Fibroblast of mammary gland (primary cell): ENCODE data around the gene G0S2.
A peak's percentile ranks its signal among the peaks of the same experiment; 100 is the strongest.

ENCODE experiments used
- DNase-seq: peaks from one replicate; pipeline ENCODE4 v3.0.0-alpha.2; 2010; ENCODE audit warnings: low read depth
- H3K4me3 ChIP-seq: 2 replicates; pipeline ENCODE4 v1.5.1; 2011; ENCODE audit warnings: low read depth, mild to moderate bottlenecking, low read length, moderate library complexity; ENCODE audit not compliant: control insufficient read depth
- CTCF ChIP-seq: conservative IDR thresholded peaks from 2 replicates; pipeline ENCODE4 v1.5.1; 2011; ENCODE audit warnings: low read depth, low read length, inconsistent platforms; ENCODE audit not compliant: control insufficient read depth, insufficient read depth

Gene G0S2

GRCh38 chr1:209678981-209679539, 3.8 kb downstream of the G0S2 start:
- no peak for DNase-seq
- H3K4me3 ChIP-seq: no peak overlapping the region
- TF ChIP-seq CTCF: no peak

GRCh38 chr1:209685821-209686220, 10.6 kb downstream of the G0S2 start:
- no peak for DNase-seq
- H3K4me3 ChIP-seq: no peak overlapping the region

GRCh38 chr1:209686322-209686721, 11.1 kb downstream of the G0S2 start:
- DNase-seq: no peak
- TF ChIP-seq CTCF: no peak
- no peak overlapping the region for H3K4me3 ChIP-seq

More at GRCh38 chr1:209685821-209686220, 10.6 kb downstream of the G0S2 start:
- TF ChIP-seq CTCF: no peak

- no peak overlapping the region for H3K4me3 ChIP-seq
- DNase-seq: peak; percentile 60
- TF ChIP-seq CTCF: no peak
Measured at GRCh38 chr1:209688746-209689234, 13.6 kb downstream of the G0S2 start.

- no peak for TF ChIP-seq CTCF
- no peak overlapping the region for H3K4me3 ChIP-seq
- DNase-seq: no peak
Measured at GRCh38 chr1:209689477-209689876, 14.3 kb downstream of the G0S2 start.

GRCh38 chr1:209691237-209691636, 16.0 kb downstream of the G0S2 start:
- H3K4me3 ChIP-seq: no peak overlapping the region
- no peak for TF ChIP-seq CTCF
- DNase-seq: no peak

- TF ChIP-seq CTCF: no peak
Measured at GRCh38 chr1:209692296-209692695, 17.1 kb downstream of the G0S2 start.

More at GRCh38 chr1:209692296-209692695, 17.1 kb downstream of the G0S2 start:
- H3K4me3 ChIP-seq: no peak overlapping the region
- DNase-seq: no peak
